GM23338 (cell line): ENCODE results near the gene BICC1.

Experiments
- CREB1 ChIP-seq: fragments of 250-450 bp; sonication (Bioruptor Pico); IDR thresholded peaks from 2 replicates; pipeline ENCODE4 v1.5.0; 2020; ENCODE audit warnings: low read depth, mild to moderate bottlenecking, moderate library complexity
- EZH2 ChIP-seq: fragments of 200-600 bp; sonication (generic); IDR thresholded peaks from one replicate; pipeline ENCODE4 v1.8.0; 2017; ENCODE audit warnings: antibody characterized with exemption, mild to moderate bottlenecking, low read depth; ENCODE audit not compliant: unreplicated experiment
- EZH2phosphoT487 ChIP-seq: fragments of 200-600 bp; sonication (generic); IDR thresholded peaks from one replicate; pipeline ENCODE4 v1.8.1; 2018; ENCODE audit warnings: antibody characterized with exemption; ENCODE audit not compliant: unreplicated experiment
- JUNB ChIP-seq: IDR thresholded peaks from one replicate; pipeline ENCODE4 v1.6.1; 2016; ENCODE audit warnings: antibody characterized with exemption; ENCODE audit not compliant: unreplicated experiment
- POLR2AphosphoS5 ChIP-seq: IDR thresholded peaks from 2 replicates; pipeline ENCODE4 v1.6.1; 2016; ENCODE audit warnings: antibody characterized with exemption, low read depth
- STAT1 ChIP-seq: IDR thresholded peaks from one replicate; pipeline ENCODE4 v1.6.1; 2016; ENCODE audit warnings: antibody characterized with exemption; ENCODE audit not compliant: unreplicated experiment
- TF ChIP-seq, protein P1 (sequence below), 2 experiments: fragments of 200-600 bp in 1 of 2; sonication (generic) in 1 of 2; conservative IDR thresholded peaks; 2 replicates each; pipeline versions ENCODE4 v1.5.1 to v1.6.1; 2016 to 2017; ENCODE audit warnings: antibody characterized with exemption in 2 of 2, low read depth in 2 of 2, mild to moderate bottlenecking in 2 of 2, moderate library complexity in 1 of 2
- TF ChIP-seq, protein P2 (sequence below): IDR thresholded peaks from one replicate; pipeline ENCODE4 v1.6.1; 2018; ENCODE audit warnings: antibody characterized with exemption; ENCODE audit not compliant: unreplicated experiment

DNA sequence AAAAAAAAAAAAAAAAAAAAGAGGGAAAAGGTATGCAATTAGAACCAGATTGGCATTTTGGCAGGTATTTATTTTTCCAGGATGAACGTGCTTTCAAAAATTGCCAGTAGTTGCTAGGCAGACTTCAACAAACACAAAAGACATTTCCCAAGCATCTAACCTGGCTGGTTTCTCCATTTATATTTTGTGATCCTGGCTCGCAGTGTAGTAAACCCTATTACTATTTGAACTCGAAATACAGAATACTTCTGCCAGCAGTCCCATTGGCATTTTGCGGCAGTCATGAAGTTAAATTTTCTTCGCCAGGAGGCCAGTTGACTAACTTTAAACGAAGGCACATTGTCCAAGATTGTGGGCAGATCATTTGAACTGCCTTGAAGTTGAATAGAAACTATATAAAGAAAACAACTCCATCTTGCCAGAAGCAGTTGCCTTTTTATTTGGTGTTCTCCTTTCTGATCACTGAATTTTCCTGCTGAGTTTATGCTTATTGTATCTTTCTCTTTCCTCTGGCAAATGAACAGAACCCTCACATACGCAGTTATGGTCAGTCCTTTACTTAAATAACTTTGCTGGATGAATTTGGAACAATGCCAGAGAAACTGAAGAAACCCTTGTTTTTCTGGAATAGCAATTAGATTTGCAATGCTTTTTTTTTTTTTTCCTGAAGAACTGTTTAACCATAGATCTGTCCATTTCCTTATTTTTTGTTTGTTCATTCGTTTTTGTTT is 132.9 kb downstream of the BICC1 start:
- TF ChIP-seq, protein P1, sequence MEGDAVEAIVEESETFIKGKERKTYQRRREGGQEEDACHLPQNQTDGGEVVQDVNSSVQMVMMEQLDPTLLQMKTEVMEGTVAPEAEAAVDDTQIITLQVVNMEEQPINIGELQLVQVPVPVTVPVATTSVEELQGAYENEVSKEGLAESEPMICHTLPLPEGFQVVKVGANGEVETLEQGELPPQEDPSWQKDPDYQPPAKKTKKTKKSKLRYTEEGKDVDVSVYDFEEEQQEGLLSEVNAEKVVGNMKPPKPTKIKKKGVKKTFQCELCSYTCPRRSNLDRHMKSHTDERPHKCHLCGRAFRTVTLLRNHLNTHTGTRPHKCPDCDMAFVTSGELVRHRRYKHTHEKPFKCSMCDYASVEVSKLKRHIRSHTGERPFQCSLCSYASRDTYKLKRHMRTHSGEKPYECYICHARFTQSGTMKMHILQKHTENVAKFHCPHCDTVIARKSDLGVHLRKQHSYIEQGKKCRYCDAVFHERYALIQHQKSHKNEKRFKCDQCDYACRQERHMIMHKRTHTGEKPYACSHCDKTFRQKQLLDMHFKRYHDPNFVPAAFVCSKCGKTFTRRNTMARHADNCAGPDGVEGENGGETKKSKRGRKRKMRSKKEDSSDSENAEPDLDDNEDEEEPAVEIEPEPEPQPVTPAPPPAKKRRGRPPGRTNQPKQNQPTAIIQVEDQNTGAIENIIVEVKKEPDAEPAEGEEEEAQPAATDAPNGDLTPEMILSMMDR (conservative IDR thresholded peaks at IDR 0.05; ENCODE audit: low read depth in 2 of 2) = no peak
- no peak for TF ChIP-seq POLR2AphosphoS5
- no peak for TF ChIP-seq EZH2
- no peak for TF ChIP-seq JUNB
- TF ChIP-seq EZH2phosphoT487 = no peak
- no peak for TF ChIP-seq CREB1 (CRISPR knock-in tag)
- TF ChIP-seq, protein P2, sequence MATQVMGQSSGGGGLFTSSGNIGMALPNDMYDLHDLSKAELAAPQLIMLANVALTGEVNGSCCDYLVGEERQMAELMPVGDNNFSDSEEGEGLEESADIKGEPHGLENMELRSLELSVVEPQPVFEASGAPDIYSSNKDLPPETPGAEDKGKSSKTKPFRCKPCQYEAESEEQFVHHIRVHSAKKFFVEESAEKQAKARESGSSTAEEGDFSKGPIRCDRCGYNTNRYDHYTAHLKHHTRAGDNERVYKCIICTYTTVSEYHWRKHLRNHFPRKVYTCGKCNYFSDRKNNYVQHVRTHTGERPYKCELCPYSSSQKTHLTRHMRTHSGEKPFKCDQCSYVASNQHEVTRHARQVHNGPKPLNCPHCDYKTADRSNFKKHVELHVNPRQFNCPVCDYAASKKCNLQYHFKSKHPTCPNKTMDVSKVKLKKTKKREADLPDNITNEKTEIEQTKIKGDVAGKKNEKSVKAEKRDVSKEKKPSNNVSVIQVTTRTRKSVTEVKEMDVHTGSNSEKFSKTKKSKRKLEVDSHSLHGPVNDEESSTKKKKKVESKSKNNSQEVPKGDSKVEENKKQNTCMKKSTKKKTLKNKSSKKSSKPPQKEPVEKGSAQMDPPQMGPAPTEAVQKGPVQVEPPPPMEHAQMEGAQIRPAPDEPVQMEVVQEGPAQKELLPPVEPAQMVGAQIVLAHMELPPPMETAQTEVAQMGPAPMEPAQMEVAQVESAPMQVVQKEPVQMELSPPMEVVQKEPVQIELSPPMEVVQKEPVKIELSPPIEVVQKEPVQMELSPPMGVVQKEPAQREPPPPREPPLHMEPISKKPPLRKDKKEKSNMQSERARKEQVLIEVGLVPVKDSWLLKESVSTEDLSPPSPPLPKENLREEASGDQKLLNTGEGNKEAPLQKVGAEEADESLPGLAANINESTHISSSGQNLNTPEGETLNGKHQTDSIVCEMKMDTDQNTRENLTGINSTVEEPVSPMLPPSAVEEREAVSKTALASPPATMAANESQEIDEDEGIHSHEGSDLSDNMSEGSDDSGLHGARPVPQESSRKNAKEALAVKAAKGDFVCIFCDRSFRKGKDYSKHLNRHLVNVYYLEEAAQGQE = no peak
- no peak for TF ChIP-seq STAT1
